Measurements from ENCODE around the gene CYFIP2. TPM values are rescaled to one million over a fixed set of nuclear protein-coding genes. Genes with fewer than 3 reads are reported as not detected.

CYFIP2 gene
- total RNA-seq, 1 donor from 2014 or later = 99.9 TPM

- Histone ChIP-seq H3K36me3 (ENCODE audit: control insufficient read depth, insufficient read depth, low read length) (no peaks in the 10 kb centered on the region), H3K27me3 (ENCODE audit: control insufficient read depth, insufficient read depth, low read length) (no peaks in the 10 kb centered on the region), H3K4me3 (ENCODE audit: low read depth, low read length) (no peak overlapping the region)
- no peak for DNase-seq (ENCODE audit: low read depth)
- TF ChIP-seq CTCF (IDR thresholded peaks at IDR 0.05; ENCODE audit: insufficient read depth, low read length, poor library complexity, severe bottlenecking) = no peak
Measured at GRCh38 chr5:157362982-157363381, 97.1 kb downstream of the CYFIP2 start.

GRCh38 chr5:157365732-157366131 is 99.8 kb downstream of the CYFIP2 start:
- DNase-seq (ENCODE audit: low read depth) = no peak
- no peak for TF ChIP-seq CTCF (IDR thresholded peaks at IDR 0.05; ENCODE audit: insufficient read depth, low read length, poor library complexity, severe bottlenecking)
- no peak overlapping the region for H3K4me3 ChIP-seq (ENCODE audit: low read depth, low read length)
- no peaks in the 10 kb centered on the region for H3K36me3 ChIP-seq (ENCODE audit: control insufficient read depth, insufficient read depth, low read length)
- H3K27me3 ChIP-seq (ENCODE audit: control insufficient read depth, insufficient read depth, low read length) = no peaks in the 10 kb centered on the region

GRCh38 chr5:157366741-157367674 is 101.1 kb downstream of the CYFIP2 start:
- DNase-seq (ENCODE audit: low read depth) = no peak
- peak; percentile 59 for TF ChIP-seq CTCF (IDR thresholded peaks at IDR 0.05; ENCODE audit: insufficient read depth, low read length, poor library complexity, severe bottlenecking)
- no peak overlapping the region for H3K4me3 ChIP-seq (ENCODE audit: low read depth, low read length)
- no peaks in the 10 kb centered on the region for H3K36me3 ChIP-seq (ENCODE audit: control insufficient read depth, insufficient read depth, low read length)
- no peaks in the 10 kb centered on the region for H3K27me3 ChIP-seq (ENCODE audit: control insufficient read depth, insufficient read depth, low read length)

- TF ChIP-seq CTCF (IDR thresholded peaks at IDR 0.05; ENCODE audit: insufficient read depth, low read length, poor library complexity, severe bottlenecking) = no peak
Measured at GRCh38 chr5:157369507-157369906, 103.6 kb downstream of the CYFIP2 start.

GRCh38 chr5:157370967-157371366 is 105.0 kb downstream of the CYFIP2 start:
- TF ChIP-seq CTCF (IDR thresholded peaks at IDR 0.05; ENCODE audit: insufficient read depth, low read length, poor library complexity, severe bottlenecking) = no peak
- Histone ChIP-seq H3K36me3 (ENCODE audit: control insufficient read depth, insufficient read depth, low read length) (no peaks in the 10 kb centered on the region), H3K27me3 (ENCODE audit: control insufficient read depth, insufficient read depth, low read length) (no peaks in the 10 kb centered on the region), H3K4me3 (ENCODE audit: low read depth, low read length) (no peak overlapping the region)
- DNase-seq (ENCODE audit: low read depth) = no peak

More at GRCh38 chr5:157369507-157369906, 103.6 kb downstream of the CYFIP2 start:
- H3K36me3 ChIP-seq (ENCODE audit: control insufficient read depth, insufficient read depth, low read length) = no peaks in the 10 kb centered on the region
- no peak overlapping the region for H3K4me3 ChIP-seq (ENCODE audit: low read depth, low read length)
- no peaks in the 10 kb centered on the region for H3K27me3 ChIP-seq (ENCODE audit: control insufficient read depth, insufficient read depth, low read length)
- DNase-seq (ENCODE audit: low read depth) = no peak
